WTC11 (cell line): ENCODE results near the gene JKAMP.

Experiments
- CTCF ChIP-seq: fragments of 200-600 bp; IDR thresholded peaks from 2 replicates; pipeline ENCODE4 v1.8.0; 2022; ENCODE audit warnings: antibody characterized with exemption
- NR3C1 ChIP-seq: sonication (generic); formaldehyde crosslinking; conservative IDR thresholded peaks from 2 replicates; pipeline ENCODE4 v1.8.1; 2023; ENCODE audit warnings: low read depth, mild to moderate bottlenecking, missing genetic modification reagents
- RELA ChIP-seq: sonication (generic); formaldehyde crosslinking; IDR thresholded peaks from 2 replicates; pipeline ENCODE4 v1.8.1; 2022; ENCODE audit warnings: missing genetic modification reagents, mild to moderate bottlenecking, borderline replicate concordance
- TEAD4 ChIP-seq: sonication (generic); formaldehyde crosslinking; IDR thresholded peaks from 2 replicates; pipeline ENCODE4 v1.8.0; 2022; ENCODE audit warnings: mild to moderate bottlenecking, missing genetic modification reagents
- ZNF263 ChIP-seq: sonication (generic); formaldehyde crosslinking; IDR thresholded peaks from 2 replicates; pipeline ENCODE4 v1.8.1; 2022; ENCODE audit warnings: low read depth, mild to moderate bottlenecking, moderate library complexity, missing genetic modification reagents

- no peak for TF ChIP-seq ZNF263 (CRISPR knock-in tag)
- TF ChIP-seq RELA (CRISPR knock-in tag), result no peak
- TF ChIP-seq CTCF, result no peak
- no peak for TF ChIP-seq NR3C1 (CRISPR knock-in tag)
- no peak for TF ChIP-seq TEAD4 (CRISPR knock-in tag)
These were observed 53.2 kb downstream of the JKAMP start for GRCh38 chr14:59537476-59537875.
